ENCODE results near the gene CD96. TPM values are rescaled to one million over a fixed set of nuclear protein-coding genes. Genes with fewer than 3 reads are reported as not detected.

The CD96 gene
- total RNA-seq, 1 experiment from 2014 or later: not detected

DNA sequence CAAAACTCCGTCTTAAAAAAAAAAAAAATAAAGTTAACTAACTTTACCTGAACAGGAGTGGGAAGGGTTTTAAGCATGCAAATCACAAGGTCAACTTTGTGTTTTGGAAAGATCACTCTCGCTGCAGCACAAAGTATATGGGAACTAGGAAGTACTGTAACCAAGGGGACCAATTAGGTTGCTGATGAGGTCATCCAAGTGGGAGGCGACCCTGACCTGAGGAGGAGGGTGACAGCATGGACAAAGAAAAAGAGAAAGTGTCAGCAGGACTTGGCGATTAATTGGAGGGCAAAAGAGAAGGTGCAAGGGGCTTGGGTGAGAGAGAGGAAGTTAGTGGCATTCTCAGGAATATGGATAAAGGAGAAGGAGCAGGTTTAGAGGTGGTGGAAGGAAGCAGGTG lies 142.6 kb downstream of the CD96 start:
- CTCF ChIA-PET: interaction anchor here (1.1 kb wide), 1 partner anchor 16 kb away, joined by 4 read pairs; no protein-coding TSS in a partner anchor
- no peaks in the 10 kb centered on the region for H3K9me3 ChIP-seq (ENCODE audit: low read length)
- H3K79me2 ChIP-seq (ENCODE audit: low read length): peaks cover 88% of the 10 kb centered on the region
- no peak overlapping the region for H3K4me3 ChIP-seq (ENCODE audit: low read length)
- H3K36me3 ChIP-seq (ENCODE audit: low read depth, low read length): no peaks in the 10 kb centered on the region
- ATAC-seq (no peak), DNase-seq (no peak)
- H2AFZ ChIP-seq (ENCODE audit: low read length): no peak overlapping the region
- no peaks in the 10 kb centered on the region for H3K9me2 ChIP-seq (replicated peaks; ENCODE audit: low read length)
- no peak overlapping the region for H3K9ac ChIP-seq (ENCODE audit: low read length)
- BruUV-seq (replicated peaks): no TSS peak
- peaks cover 37% of the 10 kb centered on the region for H3K4me1 ChIP-seq (ENCODE audit: insufficient read depth, low read length)
- POLR2A ChIA-PET (ENCODE audit: unreplicated experiment): no interaction called here
- H3F3A ChIP-seq (ENCODE audit: low read length, unreplicated experiment): no peaks in the 10 kb centered on the region
- no peak overlapping the region for H3K4me2 ChIP-seq (ENCODE audit: low read length)
- H3K27ac ChIP-seq (ENCODE audit: low read length): no peak overlapping the region
- TF ChIP-seq, protein P1, sequence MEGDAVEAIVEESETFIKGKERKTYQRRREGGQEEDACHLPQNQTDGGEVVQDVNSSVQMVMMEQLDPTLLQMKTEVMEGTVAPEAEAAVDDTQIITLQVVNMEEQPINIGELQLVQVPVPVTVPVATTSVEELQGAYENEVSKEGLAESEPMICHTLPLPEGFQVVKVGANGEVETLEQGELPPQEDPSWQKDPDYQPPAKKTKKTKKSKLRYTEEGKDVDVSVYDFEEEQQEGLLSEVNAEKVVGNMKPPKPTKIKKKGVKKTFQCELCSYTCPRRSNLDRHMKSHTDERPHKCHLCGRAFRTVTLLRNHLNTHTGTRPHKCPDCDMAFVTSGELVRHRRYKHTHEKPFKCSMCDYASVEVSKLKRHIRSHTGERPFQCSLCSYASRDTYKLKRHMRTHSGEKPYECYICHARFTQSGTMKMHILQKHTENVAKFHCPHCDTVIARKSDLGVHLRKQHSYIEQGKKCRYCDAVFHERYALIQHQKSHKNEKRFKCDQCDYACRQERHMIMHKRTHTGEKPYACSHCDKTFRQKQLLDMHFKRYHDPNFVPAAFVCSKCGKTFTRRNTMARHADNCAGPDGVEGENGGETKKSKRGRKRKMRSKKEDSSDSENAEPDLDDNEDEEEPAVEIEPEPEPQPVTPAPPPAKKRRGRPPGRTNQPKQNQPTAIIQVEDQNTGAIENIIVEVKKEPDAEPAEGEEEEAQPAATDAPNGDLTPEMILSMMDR (conservative IDR thresholded peaks at IDR 0.05; ENCODE audit: low read depth, low read length): no peak
- TF ChIP-seq EZH2phosphoT487 (IDR thresholded peaks at IDR 0.05; ENCODE audit: borderline replicate concordance, low read length) (no peak), EZH2 (IDR thresholded peaks at IDR 0.05; ENCODE audit: low read length, unreplicated experiment) (no peak)
- no peaks in the 10 kb centered on the region for H4K20me1 ChIP-seq (ENCODE audit: low read length)
- no peaks in the 10 kb centered on the region for H3K27me3 ChIP-seq (ENCODE audit: low read length)
- intact Hi-C loops (cut with micrococcal nuclease): no loop called here

DNA sequence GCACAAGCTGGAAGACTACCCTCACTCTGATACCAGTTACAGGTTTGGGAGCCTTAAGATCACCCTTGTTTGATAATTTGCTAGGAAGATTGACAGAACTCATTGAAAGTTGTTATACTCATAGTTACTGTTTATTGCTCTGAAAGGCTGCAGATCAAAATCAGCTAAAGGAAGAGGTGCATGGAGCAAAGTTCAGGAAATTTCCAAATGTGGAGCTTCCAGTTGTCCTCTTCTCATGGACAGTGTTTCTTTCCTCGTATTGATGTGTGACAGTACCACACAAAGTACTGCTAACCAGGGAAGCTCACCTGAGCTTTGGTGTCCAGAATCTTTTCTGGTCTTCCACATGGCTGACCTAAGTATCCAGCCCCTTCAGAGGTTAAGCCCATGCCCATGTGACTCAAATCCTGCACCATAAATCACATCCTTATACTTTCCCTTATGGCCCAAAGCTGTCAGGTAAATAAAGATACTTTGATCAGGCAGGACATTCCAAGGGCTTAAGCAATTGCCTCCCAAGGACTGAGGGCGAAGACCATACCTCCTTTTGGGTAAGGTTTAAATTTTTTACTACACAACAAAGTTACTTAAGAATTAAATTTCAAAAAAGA lies 146.3 kb downstream of the CD96 start:
- Histone ChIP-seq H3K4me1 (ENCODE audit: insufficient read depth, low read length) (peaks cover 17% of the 10 kb centered on the region), H3K9me3 (ENCODE audit: low read length) (no peaks in the 10 kb centered on the region), H4K20me1 (ENCODE audit: low read length) (no peaks in the 10 kb centered on the region), H3K27ac (ENCODE audit: low read length) (no peak overlapping the region), H3K27me3 (ENCODE audit: low read length) (no peaks in the 10 kb centered on the region), H3K36me3 (ENCODE audit: low read depth, low read length) (no peaks in the 10 kb centered on the region), H3F3A (ENCODE audit: low read length, unreplicated experiment) (no peaks in the 10 kb centered on the region), H3K9me2 (replicated peaks; ENCODE audit: low read length) (no peaks in the 10 kb centered on the region), H2AFZ (ENCODE audit: low read length) (no peak overlapping the region), H3K4me3 (ENCODE audit: low read length) (no peak overlapping the region), H3K4me2 (ENCODE audit: low read length) (no peak overlapping the region), H3K79me2 (ENCODE audit: low read length) (peaks cover 75% of the 10 kb centered on the region), H3K9ac (ENCODE audit: low read length) (no peak overlapping the region)
- POLR2A ChIA-PET (ENCODE audit: unreplicated experiment): interaction anchor here (0.7 kb wide), 1 partner anchor 85 kb away, joined by 7 read pairs; no protein-coding TSS in a partner anchor
- TF ChIP-seq, protein P1 (conservative IDR thresholded peaks at IDR 0.05; ENCODE audit: low read depth, low read length): no peak
- TF ChIP-seq EZH2phosphoT487 (IDR thresholded peaks at IDR 0.05; ENCODE audit: borderline replicate concordance, low read length) (no peak), EZH2 (IDR thresholded peaks at IDR 0.05; ENCODE audit: low read length, unreplicated experiment) (no peak)
- intact Hi-C loops (cut with micrococcal nuclease): no loop called here
- CTCF ChIA-PET: no interaction called here
- ATAC-seq (no peak), DNase-seq (no peak)
- no TSS peak for BruUV-seq (replicated peaks)

DNA sequence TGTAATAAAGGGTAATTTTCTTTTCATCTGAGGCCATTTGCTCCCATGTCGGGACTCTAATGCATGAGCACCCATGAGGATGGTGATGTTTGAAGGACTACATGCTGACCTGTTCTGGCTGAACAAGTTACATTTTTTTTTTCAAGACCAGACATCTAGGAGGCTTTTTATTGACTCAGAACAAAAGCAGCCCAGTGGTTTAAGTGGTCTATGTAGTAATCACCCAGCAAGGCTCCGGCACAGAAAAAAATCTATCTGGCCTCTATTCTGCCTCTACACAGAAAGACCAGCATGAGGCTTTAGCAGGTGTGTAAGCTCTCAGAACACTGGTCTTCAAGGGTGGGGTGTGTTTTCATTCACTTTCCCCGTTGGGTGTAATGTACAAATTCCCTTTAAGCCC lies 148.2 kb downstream of the CD96 start:
- H3K9me3 ChIP-seq (ENCODE audit: low read length): no peaks in the 10 kb centered on the region
- no peaks in the 10 kb centered on the region for H3F3A ChIP-seq (ENCODE audit: low read length, unreplicated experiment)
- no peak overlapping the region for H3K9ac ChIP-seq (ENCODE audit: low read length)
- no peak overlapping the region for H2AFZ ChIP-seq (ENCODE audit: low read length)
- intact Hi-C loops (cut with micrococcal nuclease): loop anchor here (2.0 kb wide), 1 partner anchor 27 kb away; no protein-coding TSS in a partner anchor
- H3K27me3 ChIP-seq (ENCODE audit: low read length): no peaks in the 10 kb centered on the region
- DNase-seq (no peak), ATAC-seq (no peak)
- H3K4me2 ChIP-seq (ENCODE audit: low read length): no peak overlapping the region
- H3K4me3 ChIP-seq (ENCODE audit: low read length): no peak overlapping the region
- no peaks in the 10 kb centered on the region for H3K9me2 ChIP-seq (replicated peaks; ENCODE audit: low read length)
- H3K4me1 ChIP-seq (ENCODE audit: insufficient read depth, low read length): peaks cover 33% of the 10 kb centered on the region
- H3K27ac ChIP-seq (ENCODE audit: low read length): no peak overlapping the region
- BruUV-seq (replicated peaks): no TSS peak
- H4K20me1 ChIP-seq (ENCODE audit: low read length): no peaks in the 10 kb centered on the region
- H3K36me3 ChIP-seq (ENCODE audit: low read depth, low read length): no peaks in the 10 kb centered on the region
- TF ChIP-seq, protein P1 (conservative IDR thresholded peaks at IDR 0.05; ENCODE audit: low read depth, low read length): no peak
- TF ChIP-seq EZH2phosphoT487 (IDR thresholded peaks at IDR 0.05; ENCODE audit: borderline replicate concordance, low read length): no peak
- no peak for TF ChIP-seq EZH2 (IDR thresholded peaks at IDR 0.05; ENCODE audit: low read length, unreplicated experiment)
- CTCF ChIA-PET: interaction anchor here (0.7 to 1.7 kb wide), 3 partner anchors 17 to 26 kb away, joined by 4 to 35 read pairs (median 9); no protein-coding TSS in a partner anchor
- H3K79me2 ChIP-seq (ENCODE audit: low read length): peaks cover 73% of the 10 kb centered on the region
- POLR2A ChIA-PET (ENCODE audit: unreplicated experiment): interaction anchor here (0.7 kb wide), 1 partner anchor 112 kb away, joined by 4 read pairs; no protein-coding TSS in a partner anchor
